H1 (cell line): Measurements from ENCODE around the gene UNC119. TPM values are rescaled to one million over a fixed set of nuclear protein-coding genes. Genes with fewer than 3 reads are reported as not detected.

Source experiments
- CTCF ChIA-PET: fragments of 300-600 bp; sonication (Branson Sonifier 250); formaldehyde crosslinking; loops from one replicate; lab custom pipeline; 2021; ENCODE audit not compliant: partially characterized antibody; lab: Charles Lee
- POLR2A ChIA-PET: fragments of 300-600 bp; sonication (Branson Sonifier 250); formaldehyde crosslinking; loops from one replicate; lab custom pipeline; 2021; ENCODE audit warnings: inconsistent platforms; ENCODE audit not compliant: partially characterized antibody; lab: Charles Lee
- DNase-seq, 2 experiments: peaks; one replicate each; pipeline versions ENCODE4 v3.0.0 to v3.0.0-alpha.2; 2010 to 2022; ENCODE audit warnings: low spot score in 2 of 2, low read depth in 1 of 2, mixed read lengths in 1 of 2
- FAIRE-seq: peaks from 2 replicates; lab custom pipeline; 2011; peaks lifted over from hg19 to GRCh38; lab: Jason Lieb, UNC
- H2AFZ ChIP-seq: 2 replicates; pipeline ENCODE4 v1.8.1; 2012; ENCODE audit warnings: low read length, inconsistent platforms
- H2AK5ac ChIP-seq: 2 replicates; pipeline ENCODE4 v1.6.1; 2013; ENCODE audit warnings: low read depth, low read length
- H2BK120ac ChIP-seq: replicated peaks from 2 replicates; pipeline ENCODE3; 2013; ENCODE audit warnings: low read depth, low read length, inconsistent platforms
- H2BK12ac ChIP-seq: 2 replicates; pipeline ENCODE4 v1.6.1; 2013; ENCODE audit warnings: low read depth, low read length
- H2BK15ac ChIP-seq: 2 replicates; pipeline ENCODE4 v1.6.1; 2013; ENCODE audit warnings: low read length
- H2BK20ac ChIP-seq: 2 replicates; pipeline ENCODE4 v1.6.1; 2013; ENCODE audit warnings: low read length
- H2BK5ac ChIP-seq: 2 replicates; pipeline ENCODE4 v1.6.1; 2013; ENCODE audit warnings: low read depth, low read length
- H3K14ac ChIP-seq: 2 replicates; pipeline ENCODE4 v1.6.1; 2013; ENCODE audit warnings: inconsistent platforms; ENCODE audit not compliant: insufficient read length
- H3K18ac ChIP-seq: 2 replicates; pipeline ENCODE4 v1.6.1; 2013; ENCODE audit warnings: low read length; ENCODE audit errors: extremely low read depth
- H3K23ac ChIP-seq: 2 replicates; pipeline ENCODE4 v1.6.1; 2013; ENCODE audit warnings: inconsistent platforms; ENCODE audit not compliant: insufficient read length
- H3K23me2 ChIP-seq: 2 replicates; pipeline ENCODE4 v1.6.1; 2013; ENCODE audit warnings: low read depth, low read length
- H3K27ac ChIP-seq: 2 replicates; pipeline ENCODE4 v1.6.1; 2011; ENCODE audit warnings: low read depth, low read length, inconsistent platforms
- H3K27me3 ChIP-seq, 4 experiments: replicated peaks in 1 of 4; 1 replicate in 1 of 4; 2 replicates in 3 of 4; pipeline versions ENCODE4 v1.6.1 to v1.8.1; 2011 to 2013; ENCODE audit warnings: low read length in 3 of 4, mild to moderate bottlenecking in 3 of 4, inconsistent platforms in 2 of 4, mixed read lengths in 2 of 4, moderate library complexity in 1 of 4; ENCODE audit not compliant: control insufficient read depth in 3 of 4, insufficient read depth in 3 of 4; ENCODE audit errors: extremely low read depth in 1 of 4
- H3K36me3 ChIP-seq, 4 experiments: 2 replicates each; pipeline versions ENCODE4 v1.6.1 to v1.8.1; 2011 to 2013; ENCODE audit warnings: mild to moderate bottlenecking in 4 of 4, low read length in 3 of 4, moderate library complexity in 2 of 4, control low read depth in 1 of 4, inconsistent platforms in 1 of 4; ENCODE audit not compliant: insufficient read depth in 4 of 4, control insufficient read depth in 2 of 4
- H3K4ac ChIP-seq: replicated peaks from 2 replicates; pipeline ENCODE3; 2013; ENCODE audit warnings: low read length, low read depth, mixed read lengths, inconsistent platforms; ENCODE audit not compliant: insufficient read length
- H3K4me1 ChIP-seq, 4 experiments: replicated peaks in 1 of 4; 1 replicate in 1 of 4; 2 replicates in 3 of 4; pipeline versions ENCODE4 v1.6.1 to v1.8.1; 2011 to 2013; ENCODE audit warnings: low read length in 3 of 4, inconsistent platforms in 2 of 4, mixed read lengths in 1 of 4; ENCODE audit not compliant: insufficient read depth in 4 of 4, control insufficient read depth in 3 of 4
- H3K4me2 ChIP-seq, 2 experiments: 2 replicates each; pipeline versions ENCODE4 v1.6.1 to v1.8.1; 2011 to 2013; ENCODE audit warnings: low read depth in 2 of 2, low read length in 2 of 2, control low read depth in 1 of 2, inconsistent platforms in 1 of 2, mild to moderate bottlenecking in 1 of 2; ENCODE audit not compliant: insufficient read depth in 1 of 2
- H3K4me3 ChIP-seq, 4 experiments: fragments of 200-600, 300-600 bp in 1 of 4; sonication (generic), shearing (Covaris generic), sonication (Bioruptor Twin) in 1 of 4; 2 replicates each; pipeline versions ENCODE4 v1.5.1 to v1.8.1; 2011 to 2016; ENCODE audit warnings: low read length in 4 of 4, low read depth in 3 of 4, control low read depth in 2 of 4, inconsistent platforms in 2 of 4, mild to moderate bottlenecking in 2 of 4, mixed read lengths in 1 of 4, moderate library complexity in 1 of 4; ENCODE audit not compliant: insufficient read depth in 2 of 4; ENCODE audit errors: extremely low read depth in 1 of 4
- H3K56ac ChIP-seq: replicated peaks from 2 replicates; pipeline ENCODE3; 2013; ENCODE audit warnings: low read depth, mild to moderate bottlenecking, mixed read lengths, low read length, inconsistent platforms; ENCODE audit not compliant: insufficient read length
- H3K79me1 ChIP-seq: 2 replicates; pipeline ENCODE4 v1.6.1; 2013; ENCODE audit warnings: low read depth, low read length, control low read depth
- H3K79me2 ChIP-seq, 2 experiments: 2 replicates each; pipeline versions ENCODE4 v1.6.1 to v1.8.1; 2012 to 2013; ENCODE audit warnings: low read length in 2 of 2, mild to moderate bottlenecking in 2 of 2, inconsistent platforms in 1 of 2; ENCODE audit not compliant: insufficient read depth in 2 of 2, control insufficient read depth in 1 of 2
- H3K9ac ChIP-seq, 4 experiments: replicated peaks in 1 of 4; 1 replicate in 1 of 4; 2 replicates in 3 of 4; pipeline versions ENCODE4 v1.6.1 to v1.8.1; 2011 to 2013; ENCODE audit warnings: low read depth in 3 of 4, low read length in 3 of 4, control low read depth in 2 of 4, mild to moderate bottlenecking in 2 of 4, moderate library complexity in 2 of 4, inconsistent platforms in 1 of 4; ENCODE audit errors: extremely low read depth in 1 of 4
- H3K9me3 ChIP-seq, 2 experiments: 2 replicates each; pipeline versions ENCODE4 v1.6.1 to v1.8.1; 2012 to 2013; ENCODE audit warnings: mild to moderate bottlenecking in 2 of 2, moderate library complexity in 2 of 2, control low read depth in 1 of 2, inconsistent platforms in 1 of 2, low read depth in 1 of 2, low read length in 1 of 2, mixed read lengths in 1 of 2; ENCODE audit not compliant: insufficient read depth in 2 of 2
- H4K20me1 ChIP-seq, 2 experiments: replicated peaks in 1 of 2; 2 replicates each; pipeline versions ENCODE3 to v1.8.1; 2011 to 2013; ENCODE audit warnings: inconsistent platforms in 2 of 2, low read length in 2 of 2, mild to moderate bottlenecking in 1 of 2; ENCODE audit not compliant: insufficient read depth in 2 of 2, control insufficient read depth in 1 of 2
- H4K5ac ChIP-seq: 2 replicates; pipeline ENCODE4 v1.6.1; 2013; ENCODE audit warnings: low read length, low read depth, mixed read lengths, inconsistent platforms; ENCODE audit not compliant: insufficient read length
- H4K8ac ChIP-seq: 2 replicates; pipeline ENCODE4 v1.8.0; 2013; ENCODE audit warnings: mild to moderate bottlenecking, moderate library complexity, low read length, inconsistent platforms; ENCODE audit not compliant: insufficient read depth; ENCODE audit errors: extremely low read depth
- H4K91ac ChIP-seq: replicated peaks from 2 replicates; pipeline ENCODE3; 2013; ENCODE audit warnings: low read length, mixed read lengths, inconsistent platforms; ENCODE audit not compliant: insufficient read length
- CEBPB ChIP-seq: IDR thresholded peaks from 2 replicates; pipeline ENCODE4 v1.6.1; 2012; ENCODE audit warnings: low read depth, low read length
- FOSL1 ChIP-seq: IDR thresholded peaks from 2 replicates; pipeline ENCODE4 v1.6.1; 2011; ENCODE audit warnings: mild to moderate bottlenecking, low read depth, low read length, moderate library complexity; ENCODE audit not compliant: insufficient read depth
- JUND ChIP-seq: IDR thresholded peaks from 2 replicates; pipeline ENCODE4 v1.6.1; 2011; ENCODE audit warnings: mild to moderate bottlenecking, improper control_type of control experiment, low read length
- KDM4A ChIP-seq: IDR thresholded peaks from one replicate; pipeline ENCODE4 v1.7.1; 2012; ENCODE audit warnings: low read depth, mild to moderate bottlenecking, moderate library complexity, low read length, inconsistent platforms; ENCODE audit not compliant: severe bottlenecking
- NRF1 ChIP-seq: IDR thresholded peaks from 2 replicates; pipeline ENCODE4 v1.6.1; 2011; ENCODE audit warnings: mild to moderate bottlenecking, low read depth, low read length, improper control_type of control experiment
- TEAD4 ChIP-seq: IDR thresholded peaks from 2 replicates; pipeline ENCODE4 v1.6.1; 2012; ENCODE audit warnings: low read depth, low read length, inconsistent platforms, mixed read lengths
- WGBS, 2 experiments: shearing (Covaris generic) in 1 of 2; methylation state at CpG; one replicate each; pipeline versions ENCODE4 v1.1.6 to v1.1.7; 2013 to 2015; ENCODE audit warnings: low lambda C conversion rate in 2 of 2, mixed read lengths in 2 of 2, inconsistent platforms in 1 of 2, low coverage in 1 of 2, missing lambda C conversion rate in 1 of 2; ENCODE audit not compliant: insufficient replicate concordance in 2 of 2, insufficient coverage in 1 of 2, insufficient read length in 1 of 2; ENCODE audit errors: extremely low coverage in 1 of 2, missing lambda C conversion rate in 1 of 2; 5-methylcytosine and 5-hydroxymethylcytosine counted together
- polyA plus RNA-seq, 7 experiments: library from polyadenylated mRNA; depleted of rRNA in 3 of 7; stranded (reverse) in 5 of 7; unstranded in 2 of 7; fragments of >200 nt in 5 of 7; fragments of 200-250 nt in 2 of 7; gene quantifications; 1 replicate in 5 of 7; 2 replicates in 1 of 7; 4 replicates in 1 of 7; pipeline versions ENCODE4 v1.2.1 to v1.2.3, GENCODE V29; 2011 to 2013; ENCODE audit warnings: missing spikeins in 2 of 7, mixed read lengths in 2 of 7
- total RNA-seq: library from RNA; stranded (reverse); fragmentation: NEBNext Ultra II Directional; extraction: Animal tissue kit (Norgen Biotek cat#: 25700); gene quantifications from 2 replicates; pipeline ENCODE4 v1.2.1, GENCODE V29; 2021

UNC119 gene
- total and polyA plus RNA-seq, 2 of the 8 experiments (the other 6 are each of a cell fraction or from before 2014, with no cell fraction given): 43.5 to 94.4 TPM

DNA sequence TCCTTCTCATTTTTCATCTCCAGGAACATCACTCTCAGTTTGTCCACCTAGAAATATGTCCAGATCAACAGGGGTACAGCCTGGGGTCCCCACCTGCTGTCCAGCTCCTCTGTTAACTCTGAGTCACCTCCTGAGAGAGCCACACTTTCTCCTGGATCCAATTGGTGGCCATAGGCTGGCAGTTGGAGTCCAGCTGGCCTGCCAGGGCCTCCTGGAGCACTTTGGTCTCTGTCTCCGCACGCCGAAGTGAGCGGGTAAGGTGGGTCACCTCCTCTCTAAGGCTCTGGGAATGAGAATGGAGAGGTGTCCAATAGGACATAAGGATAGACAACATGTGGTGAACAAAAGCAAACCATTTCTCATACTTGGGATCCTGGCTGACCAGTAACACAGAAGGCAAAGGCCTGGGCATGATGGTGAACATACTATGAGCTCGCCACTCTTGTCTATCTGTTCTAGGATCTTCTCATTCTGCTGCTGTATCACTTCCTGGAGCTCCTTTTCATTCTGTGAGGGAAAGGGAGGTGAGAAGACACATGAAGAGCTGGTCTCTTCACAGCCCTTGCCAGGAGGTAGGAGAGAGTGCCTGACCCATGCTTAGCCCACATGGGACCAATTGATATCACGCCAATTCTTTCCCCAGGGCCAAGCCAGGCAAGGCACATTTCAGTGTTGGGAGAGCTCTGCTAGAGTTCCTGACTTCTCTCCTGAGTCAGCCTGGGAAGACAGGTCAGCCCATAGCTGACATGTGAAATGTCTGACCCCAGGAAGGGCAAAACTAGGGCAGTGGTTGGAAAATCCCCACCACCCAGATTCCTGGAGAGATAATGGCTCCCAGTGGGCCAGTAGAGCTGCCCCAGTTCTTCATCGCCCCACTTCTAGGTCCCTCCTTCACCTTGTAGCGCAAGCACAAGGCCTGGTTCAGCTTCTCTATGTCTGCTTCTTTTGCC lies 26.1 kb upstream of the UNC119 start:
- H2BK20ac ChIP-seq: no peak overlapping the region
- no peaks in the 10 kb centered on the region; the same call in 1 of the 2 replicates for H3K23me2 ChIP-seq
- no peak overlapping the region for H2BK15ac ChIP-seq
- peaks cover 2 to 9% (median 5%) of the 10 kb centered on the region in 4 experiments; a peak in 6 of 7 replicates for H3K4me1 ChIP-seq
- no peak overlapping the region for H3K4me2 ChIP-seq
- H3K56ac ChIP-seq: no peak overlapping the region
- H3K23ac ChIP-seq: no peak overlapping the region
- H4K8ac ChIP-seq: no peak overlapping the region
- no peak overlapping the region for H3K27ac ChIP-seq
- no peak for FAIRE-seq
- no peaks in the 10 kb centered on the region for H3K9me3 ChIP-seq
- WGBS, 2 experiments: 94% methylated on average over 8 of the region's 8 CpGs; no CpG with 5 or more reads in 1 of the 2 experiments
- no peak overlapping the region for H3K9ac ChIP-seq
- no peak overlapping the region for H3K4me3 ChIP-seq
- H2AFZ ChIP-seq: no peak overlapping the region
- no peak for DNase-seq
- H3K18ac ChIP-seq: no peak overlapping the region
- H2BK5ac ChIP-seq: no peak overlapping the region
- CTCF ChIA-PET: interaction anchor here (0.8 to 1.6 kb wide), 7 partner anchors 10 to 34 kb away, joined by 3 to 7 read pairs (median 4); no protein-coding TSS in a partner anchor
- H4K20me1 ChIP-seq: peaks cover 3 to 4% of the 10 kb centered on the region in 2 experiments
- H3K14ac ChIP-seq: no peak overlapping the region
- H3K27me3 ChIP-seq: no peaks in the 10 kb centered on the region
- H2BK120ac ChIP-seq: no peak overlapping the region
- H4K5ac ChIP-seq: no peak overlapping the region
- no peaks in the 10 kb centered on the region for H3K79me1 ChIP-seq
- H3K79me2 ChIP-seq: no peaks in the 10 kb centered on the region
- H3K36me3 ChIP-seq: peaks cover 26 to 53% (median 48%) of the 10 kb centered on the region in 4 experiments
- POLR2A ChIA-PET: interaction anchor here (0.7 to 3.3 kb wide), 13 partner anchors 11 to 147 kb away, joined by 3 to 21 read pairs (median 5); no protein-coding TSS in a partner anchor
- no peak overlapping the region for H2AK5ac ChIP-seq
- no peak overlapping the region for H4K91ac ChIP-seq
- H3K4ac ChIP-seq: no peak overlapping the region
- H2BK12ac ChIP-seq: no peak overlapping the region
- no peak for TF ChIP-seq FOSL1
- TF ChIP-seq KDM4A: no peak
- TF ChIP-seq NRF1: no peak
- TF ChIP-seq CEBPB: no peak
- no peak for TF ChIP-seq TEAD4
- TF ChIP-seq JUND: no peak
